Uterus (tissue), 4 donors: ENCODE results near the gene CALU. TPM values are rescaled to one million over a fixed set of nuclear protein-coding genes. Genes with fewer than 3 reads are reported as not detected.

ENCODE experiments used
- DNase-seq, 2 donors: peaks; one replicate each; pipeline ENCODE4 v3.0.0-alpha.2; 2019 to 2020
- H3K27ac ChIP-seq, 2 donors: fragments of 200-600 bp; sonication (generic); 1 replicate in 1 of 2; 2 replicates in 1 of 2; pipeline ENCODE4 v1.5.1; 2016 to 2018
- H3K27me3 ChIP-seq, 2 donors: fragments of 200-600 bp; sonication (generic); one replicate each; pipeline ENCODE4 v1.5.1; 2018 to 2019; ENCODE audit warnings: control low read depth in 1 of 2
- H3K36me3 ChIP-seq, 2 donors: fragments of 200-600 bp; sonication (generic); one replicate each; pipeline ENCODE4 v1.5.1; 2019; ENCODE audit warnings: control low read depth in 1 of 2
- H3K4me1 ChIP-seq, 2 donors: fragments of 200-600 bp; sonication (generic); one replicate each; pipeline ENCODE4 v1.5.1; 2018 to 2019; ENCODE audit warnings: control low read depth in 1 of 2
- H3K4me3 ChIP-seq, 2 donors: fragments of 200-600 bp; sonication (generic); 1 replicate in 1 of 2; 2 replicates in 1 of 2; pipeline ENCODE4 v1.5.1; 2018 to 2019; ENCODE audit warnings: mild to moderate bottlenecking in 1 of 2
- H3K9me3 ChIP-seq, 2 donors: fragments of 200-600 bp; sonication (generic); one replicate each; pipeline ENCODE4 v1.5.1; 2019; ENCODE audit warnings: control low read depth in 1 of 2
- POLR2A ChIP-seq, 2 donors: fragments of 450-650 bp; IDR thresholded peaks; one replicate each; pipeline ENCODE4 v1.6.1; 2016; ENCODE audit warnings: antibody characterized with exemption in 2 of 2, mild to moderate bottlenecking in 1 of 2, moderate library complexity in 1 of 2
- intact Hi-C: fragments of 100-400 bp; cut with DNase I; formaldehyde crosslinking; loops from one replicate; pipeline ENCODE4 v1.15.1; 2023; ENCODE audit warnings: low total_unique reads
- total RNA-seq, 4 donors: library from RNA; depleted of rRNA in 3 of 4; stranded (reverse); fragments of >200 nt in 3 of 4; gene quantifications; one replicate each; pipeline versions ENCODE4 v1.1.0 to v1.2.4, GENCODE V29; 2014 to 2023
- TF ChIP-seq, protein P1 (sequence below), 4 experiments: fragments of 200-600 bp in 2 of 4; fragments of 450-650 bp in 2 of 4; sonication (generic) in 2 of 4; IDR thresholded peaks; one replicate each; pipeline ENCODE4 v1.5.1; 2016 to 2019; ENCODE audit warnings: antibody characterized with exemption in 4 of 4, mild to moderate bottlenecking in 2 of 4, moderate library complexity in 1 of 4
- donor health status: DM: yes; HTN: yes; CAD: no.

CALU gene
- total RNA-seq, 4 donors from 2014 or later = 83.0 to 334 (median 108) TPM

DNA sequence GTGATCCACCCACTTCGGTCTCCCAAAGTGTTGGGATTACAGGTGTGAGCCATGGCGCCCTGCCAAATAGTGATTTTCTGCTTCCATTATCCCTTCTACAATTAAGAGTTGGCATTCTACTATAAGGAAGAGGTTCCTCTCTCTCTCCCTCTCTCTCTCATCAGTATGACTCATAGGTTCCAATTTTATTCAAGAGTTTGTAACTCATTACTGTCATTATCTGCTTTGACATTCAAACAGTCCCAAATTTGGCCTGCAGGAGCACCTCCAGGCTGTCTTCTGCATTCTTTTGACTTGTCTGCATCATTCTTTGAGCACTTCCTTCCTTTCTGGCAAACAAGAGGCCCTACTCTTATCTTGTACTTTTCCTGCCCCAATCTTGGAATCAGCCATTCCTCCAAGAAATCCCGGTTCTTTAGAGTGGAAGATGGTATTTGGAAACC, 33.2 kb upstream of the CALU start:
- intact Hi-C loops = no loop called here
- Histone ChIP-seq H3K27me3 (no peaks in the 10 kb centered on the region), H3K9me3 (no peaks in the 10 kb centered on the region), H3K4me3 (no peak overlapping the region), H3K27ac (no peak overlapping the region), H3K36me3 (no peaks in the 10 kb centered on the region), H3K4me1 (no peaks in the 10 kb centered on the region)
- TF ChIP-seq, protein P1, sequence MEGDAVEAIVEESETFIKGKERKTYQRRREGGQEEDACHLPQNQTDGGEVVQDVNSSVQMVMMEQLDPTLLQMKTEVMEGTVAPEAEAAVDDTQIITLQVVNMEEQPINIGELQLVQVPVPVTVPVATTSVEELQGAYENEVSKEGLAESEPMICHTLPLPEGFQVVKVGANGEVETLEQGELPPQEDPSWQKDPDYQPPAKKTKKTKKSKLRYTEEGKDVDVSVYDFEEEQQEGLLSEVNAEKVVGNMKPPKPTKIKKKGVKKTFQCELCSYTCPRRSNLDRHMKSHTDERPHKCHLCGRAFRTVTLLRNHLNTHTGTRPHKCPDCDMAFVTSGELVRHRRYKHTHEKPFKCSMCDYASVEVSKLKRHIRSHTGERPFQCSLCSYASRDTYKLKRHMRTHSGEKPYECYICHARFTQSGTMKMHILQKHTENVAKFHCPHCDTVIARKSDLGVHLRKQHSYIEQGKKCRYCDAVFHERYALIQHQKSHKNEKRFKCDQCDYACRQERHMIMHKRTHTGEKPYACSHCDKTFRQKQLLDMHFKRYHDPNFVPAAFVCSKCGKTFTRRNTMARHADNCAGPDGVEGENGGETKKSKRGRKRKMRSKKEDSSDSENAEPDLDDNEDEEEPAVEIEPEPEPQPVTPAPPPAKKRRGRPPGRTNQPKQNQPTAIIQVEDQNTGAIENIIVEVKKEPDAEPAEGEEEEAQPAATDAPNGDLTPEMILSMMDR (IDR thresholded peaks at IDR 0.05) = no peak
- TF ChIP-seq POLR2A (IDR thresholded peaks at IDR 0.05) = no peak
- no peak for DNase-seq

DNA sequence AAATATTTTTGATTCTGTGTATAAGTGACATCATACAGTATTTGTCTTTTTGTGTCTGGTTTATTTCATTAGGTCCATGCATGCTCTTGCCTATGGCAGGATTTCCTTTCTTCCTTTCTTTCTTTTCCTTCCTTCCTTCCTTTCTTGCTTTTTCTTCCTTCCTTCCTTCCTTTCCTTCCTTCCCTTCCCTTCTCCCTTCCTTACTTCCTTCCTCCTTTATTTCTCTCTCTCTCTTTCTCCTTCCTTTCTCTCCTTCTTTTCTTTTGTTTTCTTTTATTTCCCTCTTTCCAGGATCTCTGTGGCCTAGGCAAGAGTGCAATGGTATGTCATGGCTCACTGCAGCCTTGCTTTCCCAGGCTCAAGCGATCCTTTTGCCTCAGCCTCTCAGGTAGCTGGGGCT, 31.4 kb upstream of the CALU start:
- H3K27me3 ChIP-seq = no peaks in the 10 kb centered on the region
- H3K4me1 ChIP-seq = no peaks in the 10 kb centered on the region
- H3K27ac ChIP-seq = no peak overlapping the region
- H3K36me3 ChIP-seq = no peaks in the 10 kb centered on the region
- H3K9me3 ChIP-seq = no peaks in the 10 kb centered on the region
- intact Hi-C loops = no loop called here
- no peak for DNase-seq
- H3K4me3 ChIP-seq = no peak overlapping the region
- TF ChIP-seq, protein P1 (IDR thresholded peaks at IDR 0.05) = no peak
- no peak for TF ChIP-seq POLR2A (IDR thresholded peaks at IDR 0.05)

DNA sequence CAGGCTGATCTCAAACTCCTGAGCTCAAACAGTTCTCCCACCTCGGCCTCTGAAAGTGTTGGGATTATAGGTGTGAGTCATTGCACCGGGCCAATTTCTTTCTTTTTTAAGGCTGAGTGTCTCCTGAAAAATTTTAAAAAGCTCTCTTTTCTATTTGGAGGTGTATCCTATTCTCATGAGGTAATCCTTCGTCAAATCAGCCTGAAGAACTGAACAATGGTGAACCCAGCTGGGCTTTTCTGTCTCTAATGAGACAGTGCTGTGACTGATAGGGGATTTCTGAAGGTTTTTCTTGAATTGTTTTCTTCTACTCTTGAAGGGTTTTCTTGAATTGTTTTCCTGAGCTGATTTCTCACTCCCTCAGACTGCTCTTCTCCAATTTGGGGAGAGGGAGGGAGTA, 30.9 kb upstream of the CALU start:
- TF ChIP-seq, protein P1 (IDR thresholded peaks at IDR 0.05) = no peak
- TF ChIP-seq POLR2A (IDR thresholded peaks at IDR 0.05) = no peak
- Histone ChIP-seq H3K36me3 (no peaks in the 10 kb centered on the region), H3K4me1 (no peaks in the 10 kb centered on the region), H3K27ac (no peak overlapping the region), H3K4me3 (no peak overlapping the region), H3K27me3 (no peaks in the 10 kb centered on the region), H3K9me3 (no peaks in the 10 kb centered on the region)
- intact Hi-C loops = no loop called here
- no peak for DNase-seq

DNA sequence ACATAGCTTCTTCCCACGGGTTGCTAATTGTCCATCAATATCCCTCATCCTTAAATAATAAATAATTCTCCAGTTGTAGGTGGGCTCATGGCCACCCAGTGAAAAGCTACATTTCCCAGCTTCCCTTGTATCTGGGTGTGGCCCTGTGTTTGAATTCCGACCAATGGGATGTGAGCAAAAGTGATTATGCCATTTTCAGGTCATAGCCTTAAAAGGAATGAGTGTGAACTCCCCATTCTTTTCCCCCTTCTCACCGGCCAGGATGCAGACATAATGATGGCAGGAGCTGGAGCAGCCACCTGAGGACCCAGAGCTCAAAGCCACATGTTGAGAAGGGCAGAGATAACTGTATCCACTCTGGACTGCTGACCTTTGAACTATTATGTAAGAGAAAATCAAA, 30.3 kb upstream of the CALU start:
- H3K27me3 ChIP-seq = no peaks in the 10 kb centered on the region
- H3K4me1 ChIP-seq = no peaks in the 10 kb centered on the region
- no peak for DNase-seq
- no peak overlapping the region for H3K4me3 ChIP-seq
- no peaks in the 10 kb centered on the region for H3K9me3 ChIP-seq
- no peaks in the 10 kb centered on the region for H3K36me3 ChIP-seq
- H3K27ac ChIP-seq = no peak overlapping the region
- intact Hi-C loops = no loop called here
- TF ChIP-seq, protein P1 (IDR thresholded peaks at IDR 0.05) = no peak
- no peak for TF ChIP-seq POLR2A (IDR thresholded peaks at IDR 0.05)

DNA sequence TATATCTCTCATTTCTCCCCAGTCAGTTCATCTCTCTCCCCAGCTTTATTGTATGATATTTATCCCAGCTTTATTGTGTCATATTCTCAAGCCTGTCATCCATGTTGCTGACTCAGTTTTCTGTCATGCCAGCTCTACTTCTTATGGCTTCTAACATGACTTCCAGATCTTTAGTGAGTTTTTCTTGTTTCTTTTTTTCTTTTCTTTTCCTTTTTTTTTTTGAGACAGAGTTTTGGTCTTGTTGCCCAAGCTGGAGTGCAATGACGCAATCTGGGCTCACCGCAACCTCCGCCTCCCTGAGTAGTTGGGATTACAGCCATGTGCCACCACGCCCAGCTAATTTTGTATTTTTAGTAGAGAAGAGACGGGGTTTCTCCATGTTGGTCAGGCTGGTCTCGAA, 28.7 kb upstream of the CALU start:
- no peak overlapping the region for H3K27ac ChIP-seq
- H3K27me3 ChIP-seq = no peaks in the 10 kb centered on the region
- no peak for DNase-seq
- TF ChIP-seq, protein P1 (IDR thresholded peaks at IDR 0.05) = no peak
- no peak for TF ChIP-seq POLR2A (IDR thresholded peaks at IDR 0.05)
- H3K9me3 ChIP-seq = no peaks in the 10 kb centered on the region
- intact Hi-C loops = no loop called here
- H3K4me3 ChIP-seq = no peak overlapping the region
- H3K4me1 ChIP-seq = no peaks in the 10 kb centered on the region
- no peaks in the 10 kb centered on the region for H3K36me3 ChIP-seq
